Effector memory CD8-positive, alpha-beta T cell (primary cell): ENCODE results near the gene WTAP.
A peak's percentile ranks its signal among the peaks of the same experiment; 100 is the strongest.
"Not testable (repeated sequence)": the region's sequence is repeated elsewhere in the genome, so short reads cannot be mapped to it uniquely, and the experiment has no call there.

Source experiments
- ATAC-seq: fragments of 150-1000 bp; cut with Tn5 transposase; replicated peaks from 2 replicates; pipeline ENCODE4 v1.10.0; 2021; ENCODE audit warnings: mild to moderate bottlenecking, moderate library complexity
- DNase-seq, 3 experiments: peaks; one replicate each; pipeline ENCODE4 v3.0.0; 2021
- H3K27ac Mint-ChIP-seq, 2 donors: one replicate each; pipeline ENCODE4 v1.8.0; 2022; ENCODE audit warnings: mild to moderate bottlenecking in 2 of 2, mixed read lengths in 2 of 2, moderate library complexity in 2 of 2
- H3K27me3 Mint-ChIP-seq, 2 donors: one replicate each; pipeline ENCODE4 v1.8.0; 2022; ENCODE audit warnings: mixed read lengths in 2 of 2
- H3K36me3 Mint-ChIP-seq: one replicate; pipeline ENCODE4 v1.8.0; 2022; ENCODE audit warnings: mild to moderate bottlenecking, moderate library complexity, mixed read lengths; ENCODE audit not compliant: insufficient read depth
- H3K4me1 Mint-ChIP-seq, 2 donors: one replicate each; pipeline ENCODE4 v1.8.0; 2022; ENCODE audit warnings: low read depth in 2 of 2, mixed read lengths in 2 of 2
- H3K4me3 Mint-ChIP-seq, 2 donors: one replicate each; pipeline ENCODE4 v1.8.0; 2022; ENCODE audit warnings: mild to moderate bottlenecking in 2 of 2, mixed read lengths in 2 of 2, moderate library complexity in 2 of 2
- H3K9me3 Mint-ChIP-seq, 2 donors: one replicate each; pipeline ENCODE4 v1.8.0; 2022; ENCODE audit warnings: mixed read lengths in 2 of 2

WTAP gene

GRCh38 chr6:159766906-159767305, 39.6 kb downstream of the WTAP start:
- H3K4me3 Mint-ChIP-seq, result no peak overlapping the region
- peaks cover 51% of the 10 kb centered on the region for H3K36me3 Mint-ChIP-seq
- peaks cover 7 to 12% of the 10 kb centered on the region in 2 donors for H3K4me1 Mint-ChIP-seq
- H3K27ac Mint-ChIP-seq, result peak overlapping the region; percentile 49 to 74
- H3K27me3 Mint-ChIP-seq, result no peaks in the 10 kb centered on the region
- no peaks in the 10 kb centered on the region for H3K9me3 Mint-ChIP-seq
- DNase-seq (no peak), ATAC-seq (no peak)

GRCh38 chr6:159769470-159769869, 42.2 kb downstream of the WTAP start:
- no peak overlapping the region for H3K4me3 Mint-ChIP-seq
- no peak overlapping the region for H3K27ac Mint-ChIP-seq
- no peak for DNase-seq
- H3K4me1 Mint-ChIP-seq, result no peaks in the 10 kb centered on the region
- no peaks in the 10 kb centered on the region for H3K9me3 Mint-ChIP-seq
- no peak for ATAC-seq
- H3K36me3 Mint-ChIP-seq, result peaks cover 38% of the 10 kb centered on the region
- no peaks in the 10 kb centered on the region for H3K27me3 Mint-ChIP-seq

- DNase-seq (no peak), ATAC-seq (no peak)
- Mint-ChIP-seq H3K4me3 (no peak overlapping the region), H3K4me1 (no peaks in the 10 kb centered on the region), H3K9me3 (no peaks in the 10 kb centered on the region), H3K27ac (no peak overlapping the region), H3K36me3 (peaks cover 41% of the 10 kb centered on the region), H3K27me3 (no peaks in the 10 kb centered on the region)
Measured at GRCh38 chr6:159772196-159772595, 44.9 kb downstream of the WTAP start.

GRCh38 chr6:159777240-159777904, 50.1 kb downstream of the WTAP start:
- H3K27me3 Mint-ChIP-seq, result no peaks in the 10 kb centered on the region
- peaks cover 68% of the 10 kb centered on the region for H3K36me3 Mint-ChIP-seq
- DNase-seq, result no peak
- H3K4me1 Mint-ChIP-seq, result peaks cover 4 to 13% of the 10 kb centered on the region in 2 donors
- H3K9me3 Mint-ChIP-seq, result no peaks in the 10 kb centered on the region
- H3K27ac Mint-ChIP-seq, result peak overlapping the region in 1 of 2 donors; percentile 79
- no peak overlapping the region for H3K4me3 Mint-ChIP-seq
- ATAC-seq, result no peak

GRCh38 chr6:159778131-159778530, 50.8 kb downstream of the WTAP start:
- H3K36me3 Mint-ChIP-seq, result peaks cover 75% of the 10 kb centered on the region
- ATAC-seq (no peak), DNase-seq (no peak)
- no peak overlapping the region for H3K4me3 Mint-ChIP-seq
- no peaks in the 10 kb centered on the region for H3K9me3 Mint-ChIP-seq
- no peaks in the 10 kb centered on the region for H3K27me3 Mint-ChIP-seq
- H3K27ac Mint-ChIP-seq, result peak overlapping the region; percentile 37 to 79
- H3K4me1 Mint-ChIP-seq, result peaks cover 9 to 20% of the 10 kb centered on the region in 2 donors

- DNase-seq, result no peak
- peaks cover 80% of the 10 kb centered on the region for H3K36me3 Mint-ChIP-seq
- H3K9me3 Mint-ChIP-seq, result no peaks in the 10 kb centered on the region
- H3K4me3 Mint-ChIP-seq, result no peak overlapping the region
- H3K27ac Mint-ChIP-seq, result peak overlapping the region; percentile 37 to 79
- H3K27me3 Mint-ChIP-seq, result no peaks in the 10 kb centered on the region
- ATAC-seq, result no peak
- peaks cover 9 to 20% of the 10 kb centered on the region in 2 donors for H3K4me1 Mint-ChIP-seq
Measured at GRCh38 chr6:159778542-159779103, 51.3 kb downstream of the WTAP start.

GRCh38 chr6:159788276-159788675, 61.0 kb downstream of the WTAP start:
- Mint-ChIP-seq H3K4me1 (peaks cover 30 to 46% of the 10 kb centered on the region in 2 donors), H3K27me3 (no peaks in the 10 kb centered on the region), H3K4me3 (peak overlapping the region; percentile 95 to 100), H3K9me3 (no peaks in the 10 kb centered on the region), H3K27ac (peak overlapping the region; percentile 92 to 95), H3K36me3 (peaks cover 91% of the 10 kb centered on the region)
- DNase-seq (peak in 2 of 3 experiments; percentile 2 to 19), ATAC-seq (no peak)

GRCh38 chr6:159788753-159789376, 61.6 kb downstream of the WTAP start:
- no peaks in the 10 kb centered on the region for H3K9me3 Mint-ChIP-seq
- no peak for ATAC-seq
- H3K36me3 Mint-ChIP-seq, result peaks cover 91% of the 10 kb centered on the region
- H3K27me3 Mint-ChIP-seq, result no peaks in the 10 kb centered on the region
- peak overlapping the region; percentile 95 to 100 for H3K4me3 Mint-ChIP-seq
- peak overlapping the region; percentile 92 to 95 for H3K27ac Mint-ChIP-seq
- H3K4me1 Mint-ChIP-seq, result peaks cover 30 to 47% of the 10 kb centered on the region in 2 donors
- peak; percentile 2 to 7 (median 2) for DNase-seq

- Mint-ChIP-seq H3K27me3 (no peaks in the 10 kb centered on the region), H3K4me3 (peak within 1 kb of the TSS; percentile 95 to 100), H3K36me3 (peaks cover 91% of the 10 kb centered on the region), H3K27ac (peak within 1 kb of the TSS; percentile 92 to 95), H3K9me3 (no peaks in the 10 kb centered on the region), H3K4me1 (peaks cover 29 to 50% of the 10 kb centered on the region in 2 donors)
- ATAC-seq (peak; percentile 77), DNase-seq (peak; percentile 93 to 98 (median 95))
Measured at GRCh38 chr6:159789377-159790148, 62.3 kb downstream of the WTAP start, which contains the start of gene TCP1. Gene TCP1 (minus strand): TSS chr6:159789602. CDS start chr6:159789468, 134 bp downstream.

GRCh38 chr6:159790149-159790955, 63.0 kb downstream of the WTAP start, which contains the start of gene MRPL18:
Gene MRPL18 (plus strand): TSS chr6:159790467. CDS start chr6:159790588, 121 bp downstream.
- ATAC-seq (peak; percentile 81), DNase-seq (peak; percentile 76 to 78 (median 76))
- Mint-ChIP-seq H3K4me1 (peaks cover 30 to 45% of the 10 kb centered on the region in 2 donors), H3K27me3 (no peaks in the 10 kb centered on the region), H3K9me3 (no peaks in the 10 kb centered on the region), H3K4me3 (peak within 1 kb of the TSS; percentile 95 to 100), H3K36me3 (peaks cover 89% of the 10 kb centered on the region), H3K27ac (peak within 1 kb of the TSS; percentile 92 to 95)

- ATAC-seq (no peak), DNase-seq (peak in 1 of 3 experiments; percentile 9)
- H3K27ac Mint-ChIP-seq, result peak overlapping the region; percentile 92 to 95
- H3K27me3 Mint-ChIP-seq, result no peaks in the 10 kb centered on the region
- H3K4me1 Mint-ChIP-seq, result peaks cover 30 to 47% of the 10 kb centered on the region in 2 donors
- peaks cover 89% of the 10 kb centered on the region for H3K36me3 Mint-ChIP-seq
- H3K4me3 Mint-ChIP-seq, result peak overlapping the region; percentile 95 to 100
- H3K9me3 Mint-ChIP-seq, result no peaks in the 10 kb centered on the region
Measured at GRCh38 chr6:159790956-159791598, 63.8 kb downstream of the WTAP start.

GRCh38 chr6:159794976-159795375, 67.7 kb downstream of the WTAP start:
- not testable (repeated sequence) for DNase-seq, H3K9me3 Mint-ChIP-seq, H3K27ac Mint-ChIP-seq, H3K4me3 Mint-ChIP-seq, H3K27me3 Mint-ChIP-seq, ATAC-seq
- peaks cover 86% of the 10 kb centered on the region for H3K36me3 Mint-ChIP-seq
- H3K4me1 Mint-ChIP-seq, result peaks cover 14 to 35% of the 10 kb centered on the region in 2 donors
